CD8-positive, alpha-beta memory T cell (primary cell): Measurements from ENCODE around the gene WNT1. TPM values are rescaled to one million over a fixed set of nuclear protein-coding genes. Genes with fewer than 3 reads are reported as not detected.
A peak's percentile ranks its signal among the peaks of the same experiment; 100 is the strongest.

ENCODE experiments used
- CTCF ChIA-PET: fragments of 350-600 bp; sonication (Branson Sonifier 250); formaldehyde crosslinking; loops from one replicate; lab custom pipeline; 2021; ENCODE audit warnings: antibody characterized with exemption; lab: Charles Lee
- POLR2A ChIA-PET: fragments of 350-600 bp; sonication (Branson Sonifier 250); formaldehyde crosslinking; loops from one replicate; lab custom pipeline; 2021; ENCODE audit warnings: antibody characterized with exemption; lab: Charles Lee
- DNase-seq, 5 donors: peaks; one replicate each; pipeline versions ENCODE4 v3.0.0 to v3.0.0-alpha.2; 2020 to 2022; ENCODE audit warnings: mixed read lengths in 1 of 5
- H3K27ac ChIP-seq: one replicate; pipeline ENCODE4 v1.7.0; 2013; ENCODE audit warnings: low read depth, mild to moderate bottlenecking, low read length, moderate library complexity
- H3K27me3 ChIP-seq: 2 replicates; pipeline ENCODE4 v1.7.0; 2013; ENCODE audit warnings: low read length, mild to moderate bottlenecking; ENCODE audit not compliant: insufficient read depth, poor library complexity, severe bottlenecking
- H3K36me3 ChIP-seq: 2 replicates; pipeline ENCODE4 v1.7.0; 2013; ENCODE audit warnings: mild to moderate bottlenecking, low read length, moderate library complexity; ENCODE audit not compliant: insufficient read depth
- H3K4me1 ChIP-seq: 2 replicates; pipeline ENCODE4 v1.7.0; 2013; ENCODE audit warnings: mild to moderate bottlenecking, low read length, moderate library complexity; ENCODE audit not compliant: insufficient read depth
- H3K4me3 ChIP-seq: 2 replicates; pipeline ENCODE4 v1.7.0; 2013; ENCODE audit warnings: mild to moderate bottlenecking, low read length
- H3K9me3 ChIP-seq: 2 replicates; pipeline ENCODE4 v1.7.0; 2013; ENCODE audit warnings: mild to moderate bottlenecking, low read length
- H3K27ac Mint-ChIP-seq, 8 donors: one replicate each; pipeline ENCODE4 v1.8.0; 2020 to 2021; ENCODE audit warnings: mixed read lengths in 8 of 8, mild to moderate bottlenecking in 6 of 8, inconsistent platforms in 3 of 8, moderate library complexity in 3 of 8
- H3K27me3 Mint-ChIP-seq, 2 donors: one replicate each; pipeline ENCODE4 v1.8.0; 2020 to 2021; ENCODE audit warnings: mixed read lengths in 2 of 2, mild to moderate bottlenecking in 1 of 2, moderate library complexity in 1 of 2
- H3K36me3 Mint-ChIP-seq, 3 donors: one replicate each; pipeline ENCODE4 v1.8.0; 2020 to 2021; ENCODE audit warnings: mixed read lengths in 3 of 3, inconsistent platforms in 1 of 3, mild to moderate bottlenecking in 1 of 3
- H3K4me1 Mint-ChIP-seq, 3 donors: one replicate each; pipeline ENCODE4 v1.8.0; 2020 to 2021; ENCODE audit warnings: mixed read lengths in 3 of 3, inconsistent platforms in 1 of 3, mild to moderate bottlenecking in 1 of 3
- H3K4me3 Mint-ChIP-seq, 7 donors: one replicate each; pipeline ENCODE4 v1.8.0; 2020 to 2021; ENCODE audit warnings: mixed read lengths in 7 of 7, mild to moderate bottlenecking in 6 of 7, moderate library complexity in 4 of 7, inconsistent platforms in 2 of 7
- H3K9me3 Mint-ChIP-seq, 5 donors: one replicate each; pipeline ENCODE4 v1.8.0; 2020 to 2022; ENCODE audit warnings: mixed read lengths in 5 of 5, mild to moderate bottlenecking in 3 of 5, moderate library complexity in 2 of 5, inconsistent platforms in 1 of 5
- polyA plus RNA-seq: library from polyadenylated mRNA; unstranded; fragments of 300-500 nt; fragmentation: Illumina TruSeq; gene quantifications from one replicate; pipeline ENCODE4 v1.2.3, GENCODE V29; 2021
- total RNA-seq, 2 experiments: library from RNA; stranded (reverse); gene quantifications; one replicate each; pipeline ENCODE4 v1.2.3, GENCODE V29; 2021

Gene WNT1
- total and polyA plus RNA-seq, 3 experiments from 2014 or later, result 2.3 TPM; not detected in 2

GRCh38 chr12:48998497-48999353 lies 20.6 kb downstream of the WNT1 start:
- POLR2A ChIA-PET, result interaction anchor here (0.6 to 1.1 kb wide), 2 partner anchors 10 to 31 kb away, joined by 3 to 4 read pairs; no protein-coding TSS in a partner anchor
- H3K27ac Mint-ChIP-seq, result peak overlapping the region in 6 of 8 donors; percentile 37 to 84 (median 72)
- no peaks in the 10 kb centered on the region for H3K9me3 Mint-ChIP-seq
- Histone ChIP-seq H3K36me3 (peaks cover 19% of the 10 kb centered on the region), H3K9me3 (no peaks in the 10 kb centered on the region), H3K4me1 (peaks cover 36% of the 10 kb centered on the region), H3K27me3 (peaks cover 36% of the 10 kb centered on the region), H3K4me3 (peak overlapping the region; percentile 50), H3K27ac (no peak overlapping the region)
- H3K27me3 Mint-ChIP-seq, result peaks cover 49 to 66% of the 10 kb centered on the region in 2 donors
- DNase-seq, result peak in 1 of 5 donors; percentile 8
- CTCF ChIA-PET, result interaction anchor here (1.1 to 15.2 kb wide), 12 partner anchors 16 to 146 kb away, joined by 3 to 237 read pairs (median 6); partner anchors contain the start of genes ARF3, DDX23 and WNT1
- H3K36me3 Mint-ChIP-seq, result peaks cover 16 to 28% (median 25%) of the 10 kb centered on the region in 3 donors
- peaks cover 33 to 51% (median 35%) of the 10 kb centered on the region in 3 donors for H3K4me1 Mint-ChIP-seq
- peak overlapping the region; percentile 57 to 82 (median 76) for H3K4me3 Mint-ChIP-seq

GRCh38 chr12:48999371-49000131 lies 21.4 kb downstream of the WNT1 start, which contains the start of gene DDN:
DDN (minus strand) TSS chr12:48999375; CDS start chr12:48999287, 88 bp downstream.
- Mint-ChIP-seq H3K27me3 (peaks cover 47 to 59% of the 10 kb centered on the region in 2 donors), H3K4me1 (peaks cover 33 to 51% (median 35%) of the 10 kb centered on the region in 3 donors), H3K4me3 (peak within 1 kb of the TSS; percentile 74 to 82 (median 76)), H3K9me3 (no peaks in the 10 kb centered on the region), H3K36me3 (peaks cover 20 to 36% (median 34%) of the 10 kb centered on the region in 3 donors), H3K27ac (peak within 1 kb of the TSS in 7 of 8 donors; percentile 56 to 86 (median 78))
- Histone ChIP-seq H3K4me1 (peaks cover 36% of the 10 kb centered on the region), H3K27me3 (peaks cover 36% of the 10 kb centered on the region), H3K4me3 (peak within 1 kb of the TSS; percentile 50), H3K9me3 (no peaks in the 10 kb centered on the region), H3K36me3 (peaks cover 25% of the 10 kb centered on the region), H3K27ac (no peak within 1 kb of the TSS)
- ChIA-PET CTCF (interaction anchor here (1.4 to 15.2 kb wide), 7 partner anchors 15 to 147 kb away, joined by 3 to 237 read pairs (median 9); partner anchors contain the start of genes DDX23 and WNT1), POLR2A (interaction anchor here (1.1 to 1.3 kb wide), 2 partner anchors 12 to 32 kb away, joined by 3 to 4 read pairs; no protein-coding TSS in a partner anchor)
- peak; percentile 36 to 69 (median 48) for DNase-seq

DNA sequence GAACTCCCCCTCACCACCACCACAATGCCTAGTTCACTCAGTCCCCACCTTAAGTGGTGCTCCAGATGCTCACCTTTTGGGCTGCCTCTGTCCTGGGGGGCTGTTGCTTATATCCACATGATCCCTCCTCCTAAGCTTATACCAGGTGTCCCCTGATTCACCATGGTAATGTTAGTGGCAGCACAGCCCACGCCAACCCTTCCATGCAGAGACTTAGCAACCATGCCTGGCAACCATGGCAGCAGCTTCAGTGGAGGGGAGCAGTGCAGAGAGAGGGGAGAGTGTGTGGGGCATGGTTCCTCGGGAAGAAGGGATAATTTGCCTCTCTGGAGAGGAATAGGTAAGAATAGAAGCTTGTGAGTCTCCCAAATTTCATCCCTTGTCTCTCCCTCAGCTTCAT lies 22.2 kb downstream of the WNT1 start:
- DNase-seq, result no peak
- Histone ChIP-seq H3K9me3 (no peaks in the 10 kb centered on the region), H3K27ac (no peak overlapping the region), H3K4me1 (peaks cover 32% of the 10 kb centered on the region), H3K27me3 (peaks cover 31% of the 10 kb centered on the region), H3K4me3 (no peak overlapping the region), H3K36me3 (peaks cover 33% of the 10 kb centered on the region)
- ChIA-PET POLR2A (interaction anchor here (0.5 to 1.3 kb wide), 2 partner anchors 13 to 19 kb away, joined by 3 to 4 read pairs; no protein-coding TSS in a partner anchor), CTCF (interaction anchor here (1.4 to 15.2 kb wide), 6 partner anchors 14 to 147 kb away, joined by 3 to 237 read pairs (median 14); partner anchors contain the start of genes DDX23 and WNT1)
- Mint-ChIP-seq H3K9me3 (no peaks in the 10 kb centered on the region), H3K36me3 (peaks cover 26 to 44% (median 42%) of the 10 kb centered on the region in 3 donors), H3K27me3 (peaks cover 48 to 55% of the 10 kb centered on the region in 2 donors), H3K4me1 (peaks cover 28 to 47% (median 30%) of the 10 kb centered on the region in 3 donors), H3K4me3 (peak overlapping the region in 5 of 7 donors; percentile 15 to 79 (median 41)), H3K27ac (peak overlapping the region in 2 of 8 donors; percentile 17 to 56)

DNA sequence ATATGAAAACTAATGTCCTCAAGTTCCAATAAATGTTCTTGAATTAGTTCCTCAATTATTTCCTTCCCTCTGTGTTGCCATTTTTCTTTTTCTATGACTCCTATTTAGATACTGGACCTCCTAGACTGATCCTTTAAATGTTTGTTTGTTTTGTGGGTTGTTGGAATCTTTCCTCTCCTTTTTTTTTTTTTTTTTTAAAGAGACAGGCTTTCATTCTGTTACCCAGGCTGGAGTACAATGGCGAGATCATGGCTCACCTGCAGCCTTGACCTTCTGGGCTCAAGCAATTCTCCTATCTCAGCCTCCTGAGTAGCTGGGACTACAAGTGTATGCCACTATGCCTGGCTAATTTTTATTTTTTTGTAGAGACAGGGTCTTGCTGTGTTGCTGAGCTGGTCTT lies 30.8 kb downstream of the WNT1 start:
- no peak for DNase-seq
- H3K27me3 ChIP-seq, result no peaks in the 10 kb centered on the region
- peaks cover 33% of the 10 kb centered on the region for H3K36me3 ChIP-seq
- H3K27ac ChIP-seq, result no peak overlapping the region
- H3K4me3 ChIP-seq, result no peak overlapping the region
- Mint-ChIP-seq H3K27me3 (peaks cover 5 to 8% of the 10 kb centered on the region in 2 donors), H3K4me3 (no peak overlapping the region), H3K27ac (peak overlapping the region in 1 of 8 donors; percentile 17), H3K4me1 (peaks cover 0 to 8% (median 0%) of the 10 kb centered on the region in 3 donors), H3K36me3 (peaks cover 26 to 81% (median 44%) of the 10 kb centered on the region in 3 donors), H3K9me3 (no peaks in the 10 kb centered on the region)
- H3K9me3 ChIP-seq, result no peaks in the 10 kb centered on the region
- H3K4me1 ChIP-seq, result no peaks in the 10 kb centered on the region
- CTCF ChIA-PET, result interaction anchor here (1.8 kb wide), 1 partner anchor 12 kb away, joined by 6 read pairs; no protein-coding TSS in a partner anchor
- POLR2A ChIA-PET, result no interaction called here

GRCh38 chr12:49010092-49010668 lies 32.1 kb downstream of the WNT1 start:
- H3K36me3 ChIP-seq, result peaks cover 23% of the 10 kb centered on the region
- Mint-ChIP-seq H3K27ac (no peak overlapping the region), H3K9me3 (no peaks in the 10 kb centered on the region), H3K27me3 (peaks cover 1 to 5% of the 10 kb centered on the region in 2 donors), H3K36me3 (peaks cover 19 to 73% (median 32%) of the 10 kb centered on the region in 3 donors), H3K4me3 (peak overlapping the region in 1 of 7 donors; percentile 49), H3K4me1 (peaks cover 1 to 11% (median 9%) of the 10 kb centered on the region in 3 donors)
- H3K9me3 ChIP-seq, result no peaks in the 10 kb centered on the region
- no peaks in the 10 kb centered on the region for H3K27me3 ChIP-seq
- no peak overlapping the region for H3K4me3 ChIP-seq
- DNase-seq, result no peak
- H3K4me1 ChIP-seq, result no peaks in the 10 kb centered on the region
- H3K27ac ChIP-seq, result no peak overlapping the region
- ChIA-PET CTCF (interaction anchor here (0.9 to 1.8 kb wide), 2 partner anchors 13 to 59 kb away, joined by 3 to 6 read pairs; no protein-coding TSS in a partner anchor), POLR2A (no interaction called here)

- Histone ChIP-seq H3K9me3 (no peaks in the 10 kb centered on the region), H3K36me3 (peaks cover 20% of the 10 kb centered on the region), H3K27ac (no peak overlapping the region), H3K4me1 (peaks cover 10% of the 10 kb centered on the region), H3K27me3 (no peaks in the 10 kb centered on the region), H3K4me3 (no peak overlapping the region)
- peaks cover 12 to 32% (median 32%) of the 10 kb centered on the region in 3 donors for H3K4me1 Mint-ChIP-seq
- no peaks in the 10 kb centered on the region for H3K9me3 Mint-ChIP-seq
- H3K4me3 Mint-ChIP-seq, result no peak overlapping the region
- H3K27ac Mint-ChIP-seq, result peak overlapping the region in 1 of 8 donors; percentile 45
- CTCF ChIA-PET, result interaction anchor here (0.9 to 3.7 kb wide), 4 partner anchors 10 to 99 kb away, joined by 3 to 18 read pairs (median 3); partner anchors contain the start of gene DDN
- peaks cover 2 to 5% of the 10 kb centered on the region in 2 donors for H3K27me3 Mint-ChIP-seq
- H3K36me3 Mint-ChIP-seq, result peaks cover 20 to 70% (median 31%) of the 10 kb centered on the region in 3 donors
- no peak for DNase-seq
- POLR2A ChIA-PET, result no interaction called here
Observed at GRCh38 chr12:49012739-49013138, 34.6 kb downstream of the WNT1 start.

- Histone ChIP-seq H3K27ac (no peak overlapping the region), H3K27me3 (no peaks in the 10 kb centered on the region), H3K4me1 (peaks cover 14% of the 10 kb centered on the region), H3K4me3 (no peak overlapping the region), H3K36me3 (peaks cover 20% of the 10 kb centered on the region), H3K9me3 (no peaks in the 10 kb centered on the region)
- DNase-seq, result no peak
- POLR2A ChIA-PET, result no interaction called here
- H3K9me3 Mint-ChIP-seq, result no peaks in the 10 kb centered on the region
- H3K4me1 Mint-ChIP-seq, result peaks cover 17 to 39% (median 33%) of the 10 kb centered on the region in 3 donors
- peaks cover 20 to 71% (median 24%) of the 10 kb centered on the region in 3 donors for H3K36me3 Mint-ChIP-seq
- H3K4me3 Mint-ChIP-seq, result no peak overlapping the region
- H3K27me3 Mint-ChIP-seq, result peaks cover 3% of the 10 kb centered on the region in 2 donors
- CTCF ChIA-PET, result interaction anchor here (0.9 to 3.7 kb wide), 3 partner anchors 15 to 99 kb away, joined by 3 to 18 read pairs (median 3); partner anchors contain the start of gene DDN
- H3K27ac Mint-ChIP-seq, result no peak overlapping the region
Observed at GRCh38 chr12:49013428-49013827, 35.3 kb downstream of the WNT1 start.
